Immature natural killer cell (primary cell): Measurements from ENCODE around the gene POLR1D. TPM values are rescaled to one million over a fixed set of nuclear protein-coding genes. Genes with fewer than 3 reads are reported as not detected.

ENCODE experiments used
- DNase-seq, 3 donors: peaks; one replicate each; pipeline ENCODE4 v3.0.0; 2022; ENCODE audit warnings: mixed read lengths in 1 of 3
- H3K27ac Mint-ChIP-seq, 6 donors: one replicate each; pipeline ENCODE4 v1.8.0; 2020; ENCODE audit warnings: mixed read lengths in 6 of 6, mild to moderate bottlenecking in 5 of 6, inconsistent platforms in 4 of 6, moderate library complexity in 3 of 6
- H3K27me3 Mint-ChIP-seq, 3 donors: one replicate each; pipeline ENCODE4 v1.8.0; 2020 to 2021; ENCODE audit warnings: low read depth in 3 of 3, mild to moderate bottlenecking in 3 of 3, mixed read lengths in 3 of 3, moderate library complexity in 3 of 3, inconsistent platforms in 1 of 3
- H3K36me3 Mint-ChIP-seq, 3 donors: one replicate each; pipeline ENCODE4 v1.8.0; 2020; ENCODE audit warnings: mixed read lengths in 3 of 3, inconsistent platforms in 2 of 3, mild to moderate bottlenecking in 2 of 3
- H3K4me1 Mint-ChIP-seq, 2 donors: one replicate each; pipeline ENCODE4 v1.8.0; 2020; ENCODE audit warnings: inconsistent platforms in 2 of 2, mild to moderate bottlenecking in 2 of 2, mixed read lengths in 2 of 2, moderate library complexity in 1 of 2
- H3K4me3 Mint-ChIP-seq, 5 donors: one replicate each; pipeline ENCODE4 v1.8.0; 2020; ENCODE audit warnings: mild to moderate bottlenecking in 5 of 5, mixed read lengths in 5 of 5, inconsistent platforms in 3 of 5, moderate library complexity in 3 of 5
- H3K9me3 Mint-ChIP-seq, 6 donors: one replicate each; pipeline ENCODE4 v1.8.0; 2020; ENCODE audit warnings: mild to moderate bottlenecking in 6 of 6, mixed read lengths in 6 of 6, inconsistent platforms in 4 of 6, moderate library complexity in 3 of 6
- polyA plus RNA-seq, 3 donors: library from polyadenylated mRNA; unstranded; fragments of 300-500 nt; fragmentation: Illumina TruSeq; gene quantifications; one replicate each; pipeline ENCODE4 v1.2.3, GENCODE V29; 2021

Gene POLR1D
- polyA plus RNA-seq, 3 donors from 2014 or later, result 66.9 to 109 (median 87.7) TPM

GRCh38 chr13:27599845-27600553 is 21.7 kb upstream of the POLR1D start:
- no peaks in the 10 kb centered on the region for H3K27me3 Mint-ChIP-seq
- H3K9me3 Mint-ChIP-seq, result no peaks in the 10 kb centered on the region
- H3K4me3 Mint-ChIP-seq, result no peak overlapping the region
- no peaks in the 10 kb centered on the region for H3K36me3 Mint-ChIP-seq
- H3K4me1 Mint-ChIP-seq, result peaks cover 20 to 30% of the 10 kb centered on the region in 2 donors
- no peak for DNase-seq
- no peak overlapping the region for H3K27ac Mint-ChIP-seq

- peaks cover 20 to 32% of the 10 kb centered on the region in 2 donors for H3K4me1 Mint-ChIP-seq
- no peak overlapping the region for H3K4me3 Mint-ChIP-seq
- H3K9me3 Mint-ChIP-seq, result no peaks in the 10 kb centered on the region
- DNase-seq, result no peak
- no peaks in the 10 kb centered on the region for H3K27me3 Mint-ChIP-seq
- no peaks in the 10 kb centered on the region for H3K36me3 Mint-ChIP-seq
- peak overlapping the region in 1 of 6 donors; percentile 6 for H3K27ac Mint-ChIP-seq
Measured at GRCh38 chr13:27600711-27601110, 21.0 kb upstream of the POLR1D start.

- Mint-ChIP-seq H3K4me3 (no peak overlapping the region), H3K4me1 (peaks cover 20 to 37% of the 10 kb centered on the region in 2 donors), H3K27me3 (no peaks in the 10 kb centered on the region), H3K36me3 (no peaks in the 10 kb centered on the region), H3K9me3 (no peaks in the 10 kb centered on the region), H3K27ac (peak overlapping the region in 1 of 6 donors; percentile 6)
- no peak for DNase-seq
Measured at GRCh38 chr13:27601208-27601607, 20.5 kb upstream of the POLR1D start.

GRCh38 chr13:27601803-27602202 is 19.9 kb upstream of the POLR1D start:
- no peaks in the 10 kb centered on the region for H3K36me3 Mint-ChIP-seq
- no peaks in the 10 kb centered on the region for H3K9me3 Mint-ChIP-seq
- H3K27ac Mint-ChIP-seq, result no peak overlapping the region
- no peak overlapping the region for H3K4me3 Mint-ChIP-seq
- H3K27me3 Mint-ChIP-seq, result no peaks in the 10 kb centered on the region
- peaks cover 20 to 43% of the 10 kb centered on the region in 2 donors for H3K4me1 Mint-ChIP-seq
- no peak for DNase-seq

GRCh38 chr13:27605099-27605498 is 16.6 kb upstream of the POLR1D start:
- no peak for DNase-seq
- peaks cover 28 to 53% of the 10 kb centered on the region in 2 donors for H3K4me1 Mint-ChIP-seq
- no peaks in the 10 kb centered on the region for H3K27me3 Mint-ChIP-seq
- H3K27ac Mint-ChIP-seq, result no peak overlapping the region
- no peaks in the 10 kb centered on the region for H3K36me3 Mint-ChIP-seq
- H3K9me3 Mint-ChIP-seq, result no peaks in the 10 kb centered on the region
- no peak overlapping the region for H3K4me3 Mint-ChIP-seq

- no peak overlapping the region for H3K27ac Mint-ChIP-seq
Measured at GRCh38 chr13:27605610-27606200, 16.0 kb upstream of the POLR1D start.

GRCh38 chr13:27607125-27607524 is 14.6 kb upstream of the POLR1D start:
- Mint-ChIP-seq H3K4me3 (no peak overlapping the region), H3K27ac (no peak overlapping the region), H3K27me3 (no peaks in the 10 kb centered on the region), H3K36me3 (no peaks in the 10 kb centered on the region), H3K9me3 (no peaks in the 10 kb centered on the region), H3K4me1 (peaks cover 16 to 50% of the 10 kb centered on the region in 2 donors)
- no peak for DNase-seq

More at GRCh38 chr13:27605610-27606200, 16.0 kb upstream of the POLR1D start:
- Mint-ChIP-seq H3K4me3 (no peak overlapping the region), H3K9me3 (no peaks in the 10 kb centered on the region), H3K27me3 (no peaks in the 10 kb centered on the region), H3K4me1 (peaks cover 26 to 51% of the 10 kb centered on the region in 2 donors), H3K36me3 (no peaks in the 10 kb centered on the region)
- no peak for DNase-seq

DNA sequence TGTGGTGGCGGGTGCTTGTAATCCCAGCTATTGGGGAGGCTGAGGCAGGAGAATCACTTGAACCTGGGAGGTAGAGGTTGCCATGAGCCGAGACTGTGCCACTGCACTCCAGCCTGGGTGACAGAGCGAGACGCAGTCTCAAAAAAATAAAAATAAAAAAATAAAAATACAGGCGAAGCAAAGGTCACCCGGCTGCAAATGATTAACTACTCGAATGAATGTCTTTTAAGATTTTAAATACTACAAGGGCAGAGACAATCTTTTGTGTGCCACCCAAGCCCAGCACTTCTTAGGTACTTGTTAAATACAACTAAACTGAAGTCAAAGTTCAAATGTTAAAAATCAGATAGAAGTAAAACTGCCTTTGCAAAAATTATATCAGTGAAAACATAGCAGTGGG is 8.1 kb upstream of the POLR1D start:
- Mint-ChIP-seq H3K4me1 (peaks cover 13 to 50% of the 10 kb centered on the region in 2 donors), H3K9me3 (no peaks in the 10 kb centered on the region), H3K27ac (no peak overlapping the region), H3K4me3 (no peak overlapping the region), H3K36me3 (peaks cover 0 to 3% (median 0%) of the 10 kb centered on the region in 3 donors), H3K27me3 (peaks cover 0 to 2% (median 0%) of the 10 kb centered on the region in 3 donors)
- no peak for DNase-seq

DNA sequence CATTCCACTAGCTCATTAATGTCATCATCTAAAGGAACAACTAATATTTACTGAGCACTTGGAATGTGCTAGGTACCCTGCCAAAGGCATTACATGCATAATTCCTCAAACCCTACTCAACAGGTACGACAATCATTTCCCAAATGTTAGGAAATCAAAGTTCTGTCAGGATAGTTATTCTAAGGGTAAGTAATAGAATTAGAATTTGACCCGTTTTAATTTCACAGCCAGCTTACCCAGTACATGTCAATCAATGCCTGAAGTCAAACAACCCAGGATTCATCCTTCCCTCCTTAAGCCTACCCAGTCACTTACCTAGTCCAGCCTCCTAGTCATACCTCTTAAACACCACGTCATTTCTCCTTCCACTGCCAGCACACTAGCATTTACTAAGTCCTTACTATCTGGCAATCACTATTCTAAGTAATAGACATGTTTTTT is 3.8 kb upstream of the POLR1D start:
- Mint-ChIP-seq H3K27ac (peak overlapping the region in 1 of 6 donors; percentile 38), H3K27me3 (peaks cover 2 to 18% (median 3%) of the 10 kb centered on the region in 3 donors), H3K9me3 (no peaks in the 10 kb centered on the region), H3K4me3 (peak overlapping the region in 2 of 5 donors; percentile 61 to 94), H3K36me3 (peaks cover 0 to 3% (median 0%) of the 10 kb centered on the region in 3 donors), H3K4me1 (peaks cover 29 to 52% of the 10 kb centered on the region in 2 donors)
- DNase-seq, result no peak

- no peaks in the 10 kb centered on the region for H3K9me3 Mint-ChIP-seq
- peaks cover 2 to 16% (median 3%) of the 10 kb centered on the region in 3 donors for H3K27me3 Mint-ChIP-seq
- peak overlapping the region; percentile 75 to 95 (median 92) for H3K27ac Mint-ChIP-seq
- peaks cover 42 to 62% of the 10 kb centered on the region in 2 donors for H3K4me1 Mint-ChIP-seq
- peaks cover 0 to 3% (median 0%) of the 10 kb centered on the region in 3 donors for H3K36me3 Mint-ChIP-seq
- no peak for DNase-seq
- H3K4me3 Mint-ChIP-seq, result peak overlapping the region; percentile 92 to 96 (median 94)
Measured at GRCh38 chr13:27619093-27619727, 2.5 kb upstream of the POLR1D start.

- no peak for DNase-seq
- peaks cover 42 to 62% of the 10 kb centered on the region in 2 donors for H3K4me1 Mint-ChIP-seq
- H3K36me3 Mint-ChIP-seq, result peaks cover 0 to 4% (median 0%) of the 10 kb centered on the region in 3 donors
- H3K4me3 Mint-ChIP-seq, result peak overlapping the region; percentile 92 to 96 (median 94)
- no peaks in the 10 kb centered on the region for H3K9me3 Mint-ChIP-seq
- H3K27ac Mint-ChIP-seq, result peak overlapping the region; percentile 75 to 95 (median 92)
- H3K27me3 Mint-ChIP-seq, result peaks cover 2 to 16% (median 3%) of the 10 kb centered on the region in 3 donors
Measured at GRCh38 chr13:27619728-27620376, 1.8 kb upstream of the POLR1D start.

- peak; percentile 97 to 98 (median 98) for DNase-seq
- peaks cover 49 to 66% of the 10 kb centered on the region in 2 donors for H3K4me1 Mint-ChIP-seq
- H3K27ac Mint-ChIP-seq, result peak within 1 kb of the TSS; percentile 89 to 96 (median 94)
- H3K9me3 Mint-ChIP-seq, result no peaks in the 10 kb centered on the region
- peaks cover 2 to 16% (median 3%) of the 10 kb centered on the region in 3 donors for H3K27me3 Mint-ChIP-seq
- H3K36me3 Mint-ChIP-seq, result peaks cover 0 to 8% (median 0%) of the 10 kb centered on the region in 3 donors
- peak within 1 kb of the TSS; percentile 92 to 96 (median 95) for H3K4me3 Mint-ChIP-seq
Measured at GRCh38 chr13:27620377-27621115, 1.1 kb upstream of the POLR1D start, which contains the start of gene LNX2. LNX2 (minus strand) TSS chr13:27620529; CDS start chr13:27581703, 38,826 bp downstream.

DNA sequence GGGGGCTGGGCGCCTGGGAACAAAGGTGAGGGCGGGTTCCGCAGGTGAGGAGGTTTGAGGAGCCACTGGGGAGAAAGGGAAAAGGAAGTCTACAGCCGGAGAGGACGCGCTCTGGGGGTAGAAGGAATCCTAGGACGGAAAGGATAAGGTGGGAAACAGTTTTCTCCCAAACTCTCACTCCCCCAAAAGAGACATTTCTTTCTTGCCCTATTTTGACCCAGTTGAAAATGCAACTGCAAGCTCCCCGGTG is 651 bp upstream of the POLR1D start:
- DNase-seq, result no peak
- peaks cover 52 to 71% of the 10 kb centered on the region in 2 donors for H3K4me1 Mint-ChIP-seq
- H3K27me3 Mint-ChIP-seq, result peaks cover 2 to 16% (median 3%) of the 10 kb centered on the region in 3 donors

More for the DNA sequence above, 651 bp upstream of the POLR1D start:
- peaks cover 0 to 8% (median 0%) of the 10 kb centered on the region in 3 donors for H3K36me3 Mint-ChIP-seq
- peak overlapping the region; percentile 89 to 96 (median 94) for H3K27ac Mint-ChIP-seq
- H3K4me3 Mint-ChIP-seq, result peak overlapping the region; percentile 88 to 96 (median 91)
- H3K9me3 Mint-ChIP-seq, result no peaks in the 10 kb centered on the region
